ENCODE data around the gene SAP30BP. TPM values are rescaled to one million over a fixed set of nuclear protein-coding genes. Genes with fewer than 3 reads are reported as not detected.
A peak's percentile ranks its signal among the peaks of the same experiment; 100 is the strongest.

Gene SAP30BP
- total RNA-seq, 4 donors from 2014 or later: 67.0 to 104 (median 86.3) TPM

- peaks cover 23% of the 10 kb centered on the region for H3K4me1 ChIP-seq
- TF ChIP-seq CTCF (IDR thresholded peaks at IDR 0.05) (no peak), POLR2A (IDR thresholded peaks at IDR 0.05) (no peak), POLR2AphosphoS5 (IDR thresholded peaks at IDR 0.05) (no peak), EP300 (IDR thresholded peaks at IDR 0.05) (no peak)
- 80% methylated on average over 12 of the region's 26 CpGs for WGBS
- H3K27me3 ChIP-seq: no peaks in the 10 kb centered on the region
- H3K27ac ChIP-seq: no peak overlapping the region
- no peaks in the 10 kb centered on the region for H3K9me3 ChIP-seq
- no peak overlapping the region for H3K4me3 ChIP-seq
- DNase-seq (ENCODE audit: low spot score in 2 of 2): no peak
- peaks cover 43% of the 10 kb centered on the region for H3K36me3 ChIP-seq
These were observed 36.8 kb upstream of the SAP30BP start for GRCh38 chr17:75630071-75630917.

- no peak overlapping the region for H3K4me3 ChIP-seq
- H3K36me3 ChIP-seq: peaks cover 34% of the 10 kb centered on the region
- H3K4me1 ChIP-seq: peaks cover 23% of the 10 kb centered on the region
- no peaks in the 10 kb centered on the region for H3K27me3 ChIP-seq
- no peak for DNase-seq (ENCODE audit: low spot score in 2 of 2)
- WGBS: 60% methylated on average over 1 of the region's 27 CpGs
- H3K27ac ChIP-seq: no peak overlapping the region
- no peak for TF ChIP-seq CTCF (IDR thresholded peaks at IDR 0.05)
- no peaks in the 10 kb centered on the region for H3K9me3 ChIP-seq
These were observed 35.8 kb upstream of the SAP30BP start for GRCh38 chr17:75631353-75631752.

- Histone ChIP-seq H3K9me3 (no peaks in the 10 kb centered on the region), H3K27me3 (no peaks in the 10 kb centered on the region), H3K4me1 (peaks cover 23% of the 10 kb centered on the region), H3K4me3 (no peak overlapping the region), H3K36me3 (peaks cover 23% of the 10 kb centered on the region), H3K27ac (no peak overlapping the region)
- WGBS: 88% methylated on average over 5 of the region's 12 CpGs
- no peak for TF ChIP-seq CTCF (IDR thresholded peaks at IDR 0.05)
- no peak for TF ChIP-seq POLR2A (IDR thresholded peaks at IDR 0.05)
- TF ChIP-seq POLR2AphosphoS5 (IDR thresholded peaks at IDR 0.05): no peak
- TF ChIP-seq EP300 (IDR thresholded peaks at IDR 0.05): no peak
- no peak for DNase-seq (ENCODE audit: low spot score in 2 of 2)
These were observed 34.7 kb upstream of the SAP30BP start for GRCh38 chr17:75632428-75632827.

GRCh38 chr17:75632863-75633485, 34.2 kb upstream of the SAP30BP start, which contains the start of gene SMIM5:
SMIM5 (plus strand) TSS chr17:75633434; CDS start chr17:75640202, 6,768 bp downstream.
- 11% methylated on average over 12 of the region's 19 CpGs for WGBS
- DNase-seq (ENCODE audit: low spot score in 2 of 2): peak; percentile 90 to 92
- Histone ChIP-seq H3K9me3 (no peaks in the 10 kb centered on the region), H3K4me3 (peak within 1 kb of the TSS; percentile 25), H3K4me1 (peaks cover 23% of the 10 kb centered on the region), H3K27ac (peak within 1 kb of the TSS; percentile 85), H3K36me3 (peaks cover 21% of the 10 kb centered on the region), H3K27me3 (no peaks in the 10 kb centered on the region)
- TF ChIP-seq CTCF (IDR thresholded peaks at IDR 0.05) (peak; percentile 92 to 96), EP300 (IDR thresholded peaks at IDR 0.05) (no peak)

Data from suprapubic skin (tissue), 4 donors.